GM21360 (cell line): Measurements from ENCODE around the gene CRADD.
"Not testable (repeated sequence)": the region's sequence is repeated elsewhere in the genome, so short reads cannot be mapped to it uniquely, and the experiment has no call there.

Experiments used
- ATAC-seq: cut with Tn5 transposase; IDR thresholded peaks from one replicate; pipeline ENCODE4 v1.9.1; 2021; ENCODE audit warnings: mild to moderate bottlenecking, moderate library complexity; ENCODE audit not compliant: unreplicated experiment

CRADD gene

DNA sequence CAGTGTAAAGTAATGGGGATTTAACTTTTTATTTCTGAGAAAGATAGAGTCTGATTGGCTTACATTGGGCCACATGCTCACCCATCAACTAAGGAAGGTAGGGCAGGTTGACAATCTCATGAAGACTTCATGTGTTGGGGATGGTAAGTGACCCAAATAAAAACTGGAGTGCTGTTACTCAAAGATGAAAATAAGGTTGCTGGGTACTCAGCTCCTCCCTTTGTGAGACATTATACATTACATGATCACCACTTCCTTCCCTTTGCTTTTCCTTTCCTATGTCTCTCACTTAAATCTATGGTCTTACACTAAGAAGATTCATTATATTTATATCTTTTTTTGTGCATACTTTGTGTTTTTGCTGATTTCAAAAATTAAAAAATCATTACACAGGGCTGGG, 247.2 kb downstream of the CRADD start:
- ATAC-seq = no peak

DNA sequence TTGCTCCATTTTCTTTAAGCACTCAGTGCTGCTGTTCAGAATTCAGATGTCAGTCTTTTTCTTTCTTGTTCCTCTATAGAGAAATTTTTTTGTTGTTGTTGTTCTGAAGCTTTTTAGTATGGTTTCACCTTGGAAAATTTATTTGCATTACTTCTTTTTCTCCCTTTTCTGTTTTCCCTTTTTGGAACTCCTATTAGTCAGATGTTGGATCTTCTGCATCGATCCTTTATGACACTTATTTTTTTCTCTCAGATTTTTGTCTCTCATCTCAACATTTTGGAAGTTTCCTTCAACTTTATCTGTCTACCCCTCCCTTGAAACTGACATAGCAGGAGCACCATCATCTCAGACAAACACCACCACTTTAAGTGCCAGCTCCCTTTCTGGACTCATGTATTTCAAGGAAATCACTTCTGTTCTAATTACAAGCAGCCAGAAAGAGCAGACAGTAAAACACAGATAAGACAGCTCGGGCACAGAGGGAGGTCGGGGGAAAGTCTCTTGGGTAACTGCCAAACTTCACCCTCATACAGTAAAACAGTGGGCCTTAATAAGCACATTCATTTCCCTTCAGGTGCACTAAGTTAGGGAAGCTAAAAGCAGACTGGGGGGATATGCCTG, 248.5 kb downstream of the CRADD start:
- no peak for ATAC-seq

DNA sequence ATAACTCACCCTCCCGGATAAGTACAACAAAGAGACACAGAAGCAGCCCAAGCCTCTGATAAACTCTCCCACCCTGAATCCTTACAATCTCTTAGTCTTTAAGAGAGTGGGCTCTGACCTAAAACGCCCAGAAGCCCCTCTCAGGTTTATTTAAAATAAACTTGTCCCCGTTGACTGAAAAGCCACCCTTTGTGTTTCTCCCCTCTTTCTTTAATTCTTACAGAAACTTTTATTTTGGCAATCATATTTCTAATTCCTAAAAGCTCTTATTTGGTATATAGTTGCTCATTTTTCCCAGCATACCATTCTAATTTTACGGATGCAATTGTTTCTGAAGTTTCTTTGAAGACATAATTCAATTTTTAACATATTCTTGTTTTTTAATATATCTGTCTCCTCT, 249.1 kb downstream of the CRADD start:
- ATAC-seq = no peak

DNA sequence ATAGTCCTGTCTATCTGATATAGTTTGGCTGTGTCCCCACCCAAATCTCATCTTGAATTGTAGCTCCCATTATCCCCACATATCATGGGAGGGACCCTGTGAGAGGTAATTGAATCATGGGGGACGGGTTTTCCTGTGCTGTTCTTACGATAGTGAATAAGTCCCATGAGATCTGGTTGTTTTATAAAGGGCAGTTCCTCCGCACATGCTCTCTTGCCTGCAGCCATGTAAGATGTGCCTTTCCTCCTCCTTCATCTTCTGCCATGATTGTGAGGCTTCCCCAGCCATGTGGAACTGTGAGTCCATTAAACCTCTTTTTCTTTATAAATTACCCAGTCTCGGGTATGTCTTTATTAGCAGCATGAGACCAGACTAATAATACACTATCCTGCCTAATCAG, 251.9 kb downstream of the CRADD start:
- ATAC-seq = not testable (repeated sequence)

DNA sequence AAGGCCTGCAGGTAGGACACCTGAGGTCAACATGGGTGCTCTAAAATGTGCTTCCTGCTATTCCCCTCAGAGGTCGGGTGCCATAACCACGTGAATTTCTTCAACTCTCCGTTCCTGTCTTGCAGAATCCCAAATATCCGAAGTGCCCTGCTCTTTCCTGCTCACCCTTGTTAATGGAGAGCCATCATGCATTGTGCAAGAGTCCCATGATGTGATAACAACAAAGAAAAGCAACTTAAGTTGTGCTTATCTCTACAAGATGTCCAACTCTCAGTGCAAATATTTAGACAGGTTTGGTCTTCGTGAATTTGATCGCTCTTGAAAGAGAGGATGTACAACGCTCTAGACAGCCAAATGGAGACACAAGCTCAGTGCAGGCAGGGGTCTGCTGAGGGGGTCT, 260.6 kb downstream of the CRADD start:
- no peak for ATAC-seq

DNA sequence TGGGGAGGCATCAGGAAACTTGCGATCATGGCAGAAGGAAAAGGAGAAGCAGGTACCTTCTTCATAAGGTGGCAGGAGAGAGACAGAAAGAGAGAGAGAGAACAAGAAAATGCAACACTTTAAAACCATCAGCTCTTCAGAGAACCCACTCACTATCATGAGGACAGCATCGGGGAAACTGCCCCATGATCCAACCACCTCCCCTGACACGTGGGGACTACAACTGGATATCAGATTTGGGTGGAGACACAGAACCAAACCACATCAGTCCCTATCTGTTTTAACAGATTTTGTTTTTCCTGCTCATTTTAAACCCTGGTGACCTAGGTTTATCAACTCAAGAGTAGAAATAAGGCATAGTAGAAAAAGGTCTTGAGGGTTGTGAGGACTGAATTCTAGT, 261.1 kb downstream of the CRADD start:
- ATAC-seq = no peak

DNA sequence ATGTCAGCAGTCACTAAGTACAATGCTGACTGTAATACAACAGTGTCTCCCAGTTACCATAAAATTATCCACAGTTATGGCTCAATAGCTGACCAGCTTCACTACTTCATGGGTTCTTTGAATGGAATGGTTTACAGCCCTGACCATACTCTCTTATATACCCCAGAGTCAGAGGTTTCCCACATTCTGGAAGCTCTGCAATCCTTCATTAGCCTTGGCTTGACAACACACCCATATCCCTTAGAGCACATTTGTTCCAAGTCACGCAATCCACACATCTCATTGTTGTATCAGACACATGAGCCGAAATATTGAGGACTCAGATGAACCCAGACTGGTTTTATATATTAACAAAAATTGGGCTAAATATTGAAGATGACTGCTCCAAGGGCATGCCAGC, 261.8 kb downstream of the CRADD start:
- ATAC-seq = no peak

DNA sequence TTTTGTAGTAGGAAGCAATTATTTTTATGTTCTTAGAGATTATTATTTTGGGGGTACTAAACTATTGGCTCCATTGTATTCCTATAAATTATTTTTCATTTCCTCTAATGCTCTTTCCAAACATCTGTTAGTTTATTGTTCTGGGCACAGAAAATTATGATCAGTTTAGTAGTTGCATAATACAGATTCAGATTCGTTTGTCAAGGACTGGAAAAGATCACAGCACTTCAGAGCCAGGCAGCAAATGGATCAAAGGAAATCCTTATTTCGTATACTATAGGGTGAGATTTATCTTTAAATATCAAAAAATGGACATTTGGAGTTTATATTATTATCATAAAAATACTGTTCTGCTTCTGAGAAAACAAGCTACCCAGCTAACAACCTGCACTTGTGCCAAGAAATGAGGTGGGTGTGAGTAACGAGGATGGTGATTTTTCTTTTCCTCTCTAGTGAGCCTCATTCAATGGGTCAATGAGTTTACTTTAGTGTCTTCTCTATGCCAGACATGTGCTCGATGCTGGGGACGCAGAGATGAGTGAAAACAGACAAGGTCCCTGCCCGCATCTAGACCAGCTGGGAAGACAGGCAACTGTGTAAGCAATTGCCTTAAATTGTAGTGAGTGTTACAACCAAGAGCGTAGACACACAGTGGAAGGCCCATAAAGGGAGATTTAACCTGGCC, 262.6 kb downstream of the CRADD start:
- no peak for ATAC-seq

DNA sequence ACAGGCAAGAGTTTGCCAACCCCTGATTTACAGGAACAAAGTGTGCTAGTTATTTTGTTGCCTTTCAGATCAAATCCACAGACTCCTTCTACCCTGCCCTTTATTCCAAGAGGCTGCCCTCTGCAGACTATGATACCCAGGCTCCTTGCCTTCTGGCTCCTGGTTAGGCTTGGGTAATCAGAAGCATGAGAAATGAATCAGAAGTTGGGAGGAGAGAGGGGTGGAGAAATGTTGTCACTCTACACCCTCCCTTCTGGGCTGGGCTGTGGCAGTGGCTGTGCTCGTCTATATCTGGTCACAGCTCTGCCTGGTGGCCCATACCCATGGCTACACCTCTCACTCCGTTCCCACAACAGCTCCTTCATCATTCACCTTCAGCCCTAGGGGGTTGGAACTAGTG, 266.6 kb downstream of the CRADD start:
- ATAC-seq = no peak

DNA sequence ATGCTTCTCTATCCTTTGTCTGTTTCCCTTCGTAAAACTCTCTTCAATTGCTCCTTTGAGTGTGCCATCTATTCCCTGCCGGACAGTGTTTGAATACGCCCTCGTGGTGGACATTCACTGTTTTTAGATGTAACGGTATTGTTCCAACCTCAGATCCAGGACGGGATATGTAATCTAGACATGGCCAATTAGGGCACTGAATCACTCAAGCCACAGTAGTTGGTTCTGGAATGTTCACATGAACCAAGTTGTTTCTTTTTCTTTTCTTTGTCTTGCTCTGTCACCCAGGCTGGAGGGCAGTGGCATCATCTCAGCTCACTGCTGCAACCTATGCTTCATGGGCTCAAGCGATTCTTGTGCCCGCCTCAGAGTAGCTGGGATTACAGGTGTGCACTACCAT, 267.0 kb downstream of the CRADD start:
- no peak for ATAC-seq
